Skeletal muscle tissue (tissue), 4 donors: ENCODE measurements around the gene SMIM38. TPM values are rescaled to one million over a fixed set of nuclear protein-coding genes. Genes with fewer than 3 reads are reported as not detected.
A peak's percentile ranks its signal among the peaks of the same experiment; 100 is the strongest.

Experiments used
- H3K27ac ChIP-seq: one replicate; pipeline ENCODE4 v1.7.0; 2013; ENCODE audit warnings: mild to moderate bottlenecking, low read depth, low read length, inconsistent platforms
- H3K27me3 ChIP-seq, 3 donors: one replicate each; pipeline ENCODE4 v1.7.0; 2013; ENCODE audit warnings: low read length in 3 of 3; ENCODE audit not compliant: control insufficient read depth in 3 of 3, insufficient read depth in 3 of 3
- H3K36me3 ChIP-seq, 3 donors: one replicate each; pipeline ENCODE4 v1.7.0; 2013; ENCODE audit warnings: low read length in 3 of 3; ENCODE audit not compliant: control insufficient read depth in 3 of 3, insufficient read depth in 3 of 3
- H3K4me1 ChIP-seq, 3 donors: one replicate each; pipeline ENCODE4 v1.7.0; 2013; ENCODE audit warnings: low read length in 3 of 3, mild to moderate bottlenecking in 3 of 3; ENCODE audit not compliant: control insufficient read depth in 3 of 3, insufficient read depth in 3 of 3
- H3K4me3 ChIP-seq, 3 donors: one replicate each; pipeline ENCODE4 v1.7.0; 2013; ENCODE audit warnings: low read length in 3 of 3
- H3K9ac ChIP-seq, 3 donors: one replicate each; pipeline ENCODE4 v1.7.0; 2013; ENCODE audit warnings: low read length in 3 of 3, mild to moderate bottlenecking in 3 of 3, moderate library complexity in 2 of 3, low read depth in 1 of 3
- H3K9me3 ChIP-seq, 3 donors: one replicate each; pipeline ENCODE4 v1.7.0; 2013; ENCODE audit warnings: low read length in 3 of 3; ENCODE audit not compliant: control insufficient read depth in 3 of 3
- total RNA-seq: library from RNA; depleted of rRNA; stranded (reverse); fragments of >200 nt; gene quantifications from one replicate; pipeline ENCODE4 v1.2.3, GENCODE V29; 2014
- donor health status: Osteomylitis.

The SMIM38 gene
- total RNA-seq, 1 donor from 2014 or later, result under 0.01 TPM

DNA sequence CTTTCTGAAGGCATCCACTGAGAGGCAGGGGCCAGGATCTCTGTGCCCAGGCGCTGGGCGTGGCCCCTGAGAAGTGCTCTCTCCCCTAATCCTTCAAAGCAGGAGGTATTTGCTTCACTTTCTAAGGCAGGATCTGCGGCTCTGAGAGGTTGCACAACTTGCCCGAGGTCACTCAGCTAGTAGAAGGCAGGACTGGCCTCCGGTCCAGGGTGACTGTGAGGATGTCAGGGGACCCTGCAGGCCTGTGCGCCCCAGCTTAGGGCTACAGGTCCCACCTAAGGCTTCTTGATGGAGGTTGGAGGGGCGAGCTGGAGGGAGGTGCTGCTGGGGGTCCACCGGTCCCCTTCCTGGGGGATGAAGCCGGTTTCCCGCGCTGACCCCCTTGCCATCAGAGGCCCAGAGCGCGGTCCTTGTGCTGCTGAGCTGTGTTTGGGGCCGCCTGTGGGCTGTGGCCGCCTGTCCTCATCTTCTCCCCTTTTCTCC is 979 bp downstream of the SMIM38 start:
- Histone ChIP-seq H3K4me1 (peaks cover 6 to 33% (median 17%) of the 10 kb centered on the region in 3 donors), H3K9ac (no peak overlapping the region), H3K27ac (no peak overlapping the region), H3K4me3 (no peak overlapping the region), H3K9me3 (no peaks in the 10 kb centered on the region), H3K36me3 (no peaks in the 10 kb centered on the region), H3K27me3 (peaks cover 11 to 32% (median 19%) of the 10 kb centered on the region in 3 donors)

GRCh38 chr11:69157156-69157821 is 1.6 kb downstream of the SMIM38 start:
- no peaks in the 10 kb centered on the region for H3K36me3 ChIP-seq
- H3K27ac ChIP-seq, result no peak overlapping the region
- H3K4me1 ChIP-seq, result peaks cover 6 to 33% (median 17%) of the 10 kb centered on the region in 3 donors
- H3K4me3 ChIP-seq, result no peak overlapping the region
- peaks cover 11 to 32% (median 19%) of the 10 kb centered on the region in 3 donors for H3K27me3 ChIP-seq
- H3K9ac ChIP-seq, result no peak overlapping the region
- no peaks in the 10 kb centered on the region for H3K9me3 ChIP-seq

DNA sequence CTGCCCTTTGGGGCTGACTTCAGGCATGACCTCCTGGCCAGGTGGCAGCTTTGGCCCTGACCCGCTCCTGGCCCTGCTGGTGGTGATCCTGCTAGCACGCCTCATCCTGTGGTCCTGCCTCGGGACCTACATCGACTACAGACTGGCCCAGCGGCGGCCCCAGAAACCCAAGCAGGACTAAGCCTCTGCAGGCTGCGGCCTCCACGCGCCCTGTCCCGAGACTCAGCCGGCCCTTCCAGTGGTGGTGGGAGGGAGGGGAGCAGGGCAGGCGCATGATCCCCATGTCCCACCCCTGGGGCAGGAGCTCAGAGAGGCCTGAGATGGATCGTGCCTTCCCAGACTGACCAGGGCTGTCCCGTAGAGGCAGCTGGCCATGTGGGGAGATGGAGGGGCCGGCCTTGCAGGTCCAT is 2.1 kb downstream of the SMIM38 start:
- H3K27ac ChIP-seq, result no peak overlapping the region
- H3K4me3 ChIP-seq, result no peak overlapping the region
- peaks cover 11 to 32% (median 19%) of the 10 kb centered on the region in 3 donors for H3K27me3 ChIP-seq
- H3K9ac ChIP-seq, result no peak overlapping the region
- H3K4me1 ChIP-seq, result peaks cover 6 to 33% (median 17%) of the 10 kb centered on the region in 3 donors
- H3K36me3 ChIP-seq, result no peaks in the 10 kb centered on the region
- H3K9me3 ChIP-seq, result no peaks in the 10 kb centered on the region

DNA sequence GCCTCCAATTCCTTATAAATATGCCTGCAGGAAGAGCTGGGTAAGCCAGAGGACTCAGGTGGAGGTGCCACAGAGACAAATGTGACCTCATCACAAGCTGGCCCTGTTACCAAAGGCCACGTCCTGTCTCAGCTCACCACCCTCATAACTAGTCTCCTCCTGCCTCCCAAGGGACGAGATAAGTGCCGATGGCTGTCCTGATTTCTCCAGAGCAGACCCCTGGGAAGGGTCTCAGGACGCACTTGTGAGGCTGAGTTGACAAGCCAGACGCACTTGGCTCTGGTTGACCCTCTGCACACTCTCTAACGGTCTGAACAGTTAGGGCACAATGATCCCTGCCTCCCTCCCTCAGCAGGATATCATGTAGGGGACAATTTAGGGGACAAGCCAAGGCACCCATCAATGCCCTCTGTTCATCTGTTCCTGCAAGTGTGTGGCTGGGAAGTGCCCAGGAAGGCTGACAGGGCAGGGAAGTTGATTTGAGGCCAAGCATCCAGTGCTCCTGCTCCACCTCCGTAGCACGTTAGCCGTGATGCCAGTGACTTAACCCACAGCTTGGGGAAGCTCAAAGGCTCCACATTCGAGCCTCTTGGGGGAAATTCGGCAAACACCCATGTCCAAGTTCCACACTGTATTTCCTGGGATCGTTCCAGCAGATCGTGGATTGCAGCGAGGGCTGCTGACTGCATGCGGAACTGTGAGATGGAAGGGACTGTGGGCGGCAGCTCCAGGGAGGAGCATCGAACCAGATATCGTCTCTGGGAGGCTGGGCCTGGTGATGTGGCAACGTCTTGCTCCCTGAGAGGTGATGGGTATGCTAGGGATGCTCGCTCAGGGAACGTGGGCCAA is 2.8 kb downstream of the SMIM38 start:
- no peaks in the 10 kb centered on the region for H3K36me3 ChIP-seq
- no peak overlapping the region for H3K27ac ChIP-seq
- peaks cover 6 to 33% (median 17%) of the 10 kb centered on the region in 3 donors for H3K4me1 ChIP-seq
- peak overlapping the region in 1 of 3 donors; percentile 8 for H3K9ac ChIP-seq
- no peak overlapping the region for H3K4me3 ChIP-seq
- H3K9me3 ChIP-seq, result no peaks in the 10 kb centered on the region
- peaks cover 11 to 32% (median 19%) of the 10 kb centered on the region in 3 donors for H3K27me3 ChIP-seq

- H3K27me3 ChIP-seq, result peaks cover 11 to 32% (median 19%) of the 10 kb centered on the region in 3 donors
- H3K4me1 ChIP-seq, result peaks cover 6 to 33% (median 17%) of the 10 kb centered on the region in 3 donors
- H3K9ac ChIP-seq, result no peak overlapping the region
- no peaks in the 10 kb centered on the region for H3K36me3 ChIP-seq
- H3K9me3 ChIP-seq, result no peaks in the 10 kb centered on the region
- H3K4me3 ChIP-seq, result no peak overlapping the region
- no peak overlapping the region for H3K27ac ChIP-seq
Observed at GRCh38 chr11:69159150-69159852, 3.6 kb downstream of the SMIM38 start.

DNA sequence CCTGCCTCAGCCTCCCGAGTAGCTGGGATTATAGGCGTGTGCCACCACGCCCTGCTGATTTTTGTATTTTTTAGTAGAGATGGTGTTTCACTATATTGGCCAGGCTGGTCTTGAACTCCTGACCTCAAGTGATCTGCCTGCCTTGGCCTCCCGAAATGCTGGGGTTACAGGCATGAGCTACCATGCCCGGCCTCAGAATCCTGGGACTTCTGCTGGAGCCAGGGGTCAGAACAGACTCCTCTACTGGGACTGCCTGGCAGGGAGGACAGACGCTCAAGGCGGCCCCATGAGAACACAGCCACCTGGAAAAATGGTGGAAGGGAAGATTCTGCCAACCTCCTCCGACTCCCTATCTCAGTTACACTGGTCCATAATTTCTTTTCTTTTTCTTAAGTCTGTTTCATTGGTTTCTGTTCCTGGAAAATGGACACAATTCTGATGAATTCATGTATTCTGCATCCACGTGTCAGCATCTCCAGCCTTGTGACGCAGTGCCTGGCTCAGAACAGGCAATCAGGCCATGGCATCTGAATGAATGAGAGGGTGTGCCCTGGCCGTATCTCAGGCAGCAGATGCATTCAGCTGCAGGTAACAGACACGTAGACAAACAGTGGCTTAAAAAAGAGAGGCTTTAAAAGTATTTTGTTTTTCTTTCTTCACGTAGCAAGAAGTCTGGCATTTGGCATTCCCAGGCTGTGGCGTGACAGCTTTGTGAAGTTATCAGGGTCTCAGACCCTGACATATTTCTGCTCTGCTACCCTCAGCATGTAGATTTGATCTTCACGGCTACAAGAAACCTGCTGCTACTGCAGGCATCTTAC is 4.8 kb downstream of the SMIM38 start:
- Histone ChIP-seq H3K27me3 (peaks cover 11 to 31% (median 19%) of the 10 kb centered on the region in 3 donors), H3K4me3 (peak overlapping the region in 1 of 3 donors; percentile 13), H3K9me3 (no peaks in the 10 kb centered on the region), H3K27ac (no peak overlapping the region), H3K36me3 (no peaks in the 10 kb centered on the region), H3K4me1 (peaks cover 6 to 28% (median 15%) of the 10 kb centered on the region in 3 donors), H3K9ac (no peak overlapping the region)

GRCh38 chr11:69161117-69161407 is 5.3 kb downstream of the SMIM38 start:
- Histone ChIP-seq H3K9me3 (no peaks in the 10 kb centered on the region), H3K4me1 (peaks cover 2 to 27% (median 18%) of the 10 kb centered on the region in 3 donors), H3K36me3 (no peaks in the 10 kb centered on the region), H3K9ac (no peak overlapping the region), H3K4me3 (peak overlapping the region in 1 of 3 donors; percentile 23), H3K27ac (no peak overlapping the region), H3K27me3 (peaks cover 11 to 26% (median 16%) of the 10 kb centered on the region in 3 donors)

DNA sequence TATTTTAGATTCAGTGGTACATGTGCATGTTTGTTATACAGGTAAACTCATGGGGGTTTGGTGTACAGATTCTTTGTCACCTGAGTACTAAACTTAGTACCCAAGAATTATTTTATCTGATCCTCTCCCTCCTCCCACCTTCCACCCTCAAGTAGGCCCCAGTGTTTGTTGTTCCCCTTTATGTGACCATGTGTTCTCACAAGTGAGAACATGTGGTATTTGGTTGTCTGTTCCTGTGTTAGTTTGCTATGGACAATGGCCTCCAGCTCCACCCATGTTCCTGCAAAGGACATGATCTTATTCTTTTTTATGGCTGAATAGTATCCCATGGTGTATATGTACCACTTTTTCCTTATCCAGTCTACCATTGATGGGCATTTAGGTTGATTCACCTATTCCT is 6.8 kb downstream of the SMIM38 start:
- Histone ChIP-seq H3K4me3 (no peak overlapping the region), H3K36me3 (no peaks in the 10 kb centered on the region), H3K9me3 (no peaks in the 10 kb centered on the region)

GRCh38 chr11:69163842-69164241 is 8.1 kb downstream of the SMIM38 start:
- no peak overlapping the region for H3K9ac ChIP-seq
- no peaks in the 10 kb centered on the region for H3K36me3 ChIP-seq
- no peak overlapping the region for H3K4me3 ChIP-seq
- no peak overlapping the region for H3K27ac ChIP-seq
- peaks cover 9 to 28% (median 27%) of the 10 kb centered on the region in 3 donors for H3K4me1 ChIP-seq
- peaks cover 3 to 5% (median 4%) of the 10 kb centered on the region in 3 donors for H3K27me3 ChIP-seq
- no peaks in the 10 kb centered on the region for H3K9me3 ChIP-seq

More for the DNA sequence above, 6.8 kb downstream of the SMIM38 start:
- Histone ChIP-seq H3K4me1 (peaks cover 9 to 34% (median 29%) of the 10 kb centered on the region in 3 donors), H3K9ac (no peak overlapping the region), H3K27me3 (peaks cover 11 to 14% (median 13%) of the 10 kb centered on the region in 3 donors), H3K27ac (no peak overlapping the region)
